ENCODE measurements around the gene PUM1. TPM values are rescaled to one million over a fixed set of nuclear protein-coding genes. Genes with fewer than 3 reads are reported as not detected.
"Not testable (repeated sequence)": the region's sequence is repeated elsewhere in the genome, so short reads cannot be mapped to it uniquely, and the experiment has no call there.

Gene PUM1
- total RNA-seq, 1 donor from 2014 or later, result 105 TPM

GRCh38 chr1:30942326-30942963, 123.1 kb downstream of the PUM1 start:
- Mint-ChIP-seq H3K9me3 (ENCODE audit: low read depth) (no peaks in the 10 kb centered on the region), H3K27me3 (ENCODE audit: low read depth) (no peaks in the 10 kb centered on the region), H3K27ac (ENCODE audit: unreplicated experiment) (peak overlapping the region; percentile 61), H3K36me3 (ENCODE audit: low read depth) (peaks cover 28% of the 10 kb centered on the region), H3K4me1 (ENCODE audit: low read depth) (peaks cover 7% of the 10 kb centered on the region), H3K4me3 (ENCODE audit: unreplicated experiment) (no peak overlapping the region)
- TF ChIP-seq CTCF (IDR thresholded peaks at IDR 0.05), result no peak
- DNase-seq (ENCODE audit: low spot score), result no peak

- Mint-ChIP-seq H3K9me3 (ENCODE audit: low read depth) (no peaks in the 10 kb centered on the region), H3K36me3 (ENCODE audit: low read depth) (peaks cover 39% of the 10 kb centered on the region), H3K27me3 (ENCODE audit: low read depth) (no peaks in the 10 kb centered on the region), H3K4me3 (ENCODE audit: unreplicated experiment) (no peak overlapping the region), H3K27ac (ENCODE audit: unreplicated experiment) (no peak overlapping the region), H3K4me1 (ENCODE audit: low read depth) (peaks cover 7% of the 10 kb centered on the region)
- no peak for TF ChIP-seq CTCF (IDR thresholded peaks at IDR 0.05)
- DNase-seq (ENCODE audit: low spot score), result no peak
These were observed 125.0 kb downstream of the PUM1 start for GRCh38 chr1:30940541-30940940.

- Mint-ChIP-seq H3K36me3 (ENCODE audit: low read depth) (peaks cover 43% of the 10 kb centered on the region), H3K4me3 (ENCODE audit: unreplicated experiment) (no peak overlapping the region), H3K4me1 (ENCODE audit: low read depth) (peaks cover 26% of the 10 kb centered on the region), H3K27ac (ENCODE audit: unreplicated experiment) (no peak overlapping the region), H3K27me3 (ENCODE audit: low read depth) (no peaks in the 10 kb centered on the region), H3K9me3 (ENCODE audit: low read depth) (no peaks in the 10 kb centered on the region)
- DNase-seq (ENCODE audit: low spot score), result no peak
- no peak for TF ChIP-seq CTCF (IDR thresholded peaks at IDR 0.05)
These were observed 128.9 kb downstream of the PUM1 start for GRCh38 chr1:30936541-30937171.

- H3K4me3 Mint-ChIP-seq (ENCODE audit: unreplicated experiment); DNase-seq (ENCODE audit: low spot score); H3K27me3 Mint-ChIP-seq (ENCODE audit: low read depth); H3K27ac Mint-ChIP-seq (ENCODE audit: unreplicated experiment); H3K9me3 Mint-ChIP-seq (ENCODE audit: low read depth): not testable (repeated sequence)
- peaks cover 41% of the 10 kb centered on the region for H3K36me3 Mint-ChIP-seq (ENCODE audit: low read depth)
- H3K4me1 Mint-ChIP-seq (ENCODE audit: low read depth), result peaks cover 31% of the 10 kb centered on the region
These were observed 129.8 kb downstream of the PUM1 start for GRCh38 chr1:30935758-30936157.

- Mint-ChIP-seq H3K4me1 (ENCODE audit: low read depth) (peaks cover 31% of the 10 kb centered on the region), H3K36me3 (ENCODE audit: low read depth) (peaks cover 34% of the 10 kb centered on the region), H3K4me3 (ENCODE audit: unreplicated experiment) (no peak overlapping the region), H3K27ac (ENCODE audit: unreplicated experiment) (peak overlapping the region; percentile 46), H3K27me3 (ENCODE audit: low read depth) (no peaks in the 10 kb centered on the region), H3K9me3 (ENCODE audit: low read depth) (no peaks in the 10 kb centered on the region)
- DNase-seq (ENCODE audit: low spot score), result no peak
- no peak for TF ChIP-seq CTCF (IDR thresholded peaks at IDR 0.05)
These were observed 130.9 kb downstream of the PUM1 start for GRCh38 chr1:30934613-30935012.

GRCh38 chr1:30933874-30934252, 131.7 kb downstream of the PUM1 start:
- DNase-seq (ENCODE audit: low spot score), result no peak
- peaks cover 30% of the 10 kb centered on the region for H3K36me3 Mint-ChIP-seq (ENCODE audit: low read depth)
- H3K9me3 Mint-ChIP-seq (ENCODE audit: low read depth), result no peaks in the 10 kb centered on the region
- H3K27me3 Mint-ChIP-seq (ENCODE audit: low read depth), result no peaks in the 10 kb centered on the region
- peak overlapping the region; percentile 18 for H3K27ac Mint-ChIP-seq (ENCODE audit: unreplicated experiment)
- TF ChIP-seq CTCF (IDR thresholded peaks at IDR 0.05), result no peak
- H3K4me1 Mint-ChIP-seq (ENCODE audit: low read depth), result peaks cover 31% of the 10 kb centered on the region
- H3K4me3 Mint-ChIP-seq (ENCODE audit: unreplicated experiment), result no peak overlapping the region

Measured in chondrocyte (in vitro differentiated cells).